Effector memory CD4-positive, alpha-beta T cell (primary cell): ENCODE measurements around the gene MACROH2A2.
"Not testable (repeated sequence)": the region's sequence is repeated elsewhere in the genome, so short reads cannot be mapped to it uniquely, and the experiment has no call there.

Experiments used
- DNase-seq, 3 donors: peaks; one replicate each; pipeline ENCODE4 v3.0.0-alpha.2; 2020
- H3K27ac ChIP-seq: 2 replicates; pipeline ENCODE4 v1.7.0; 2013; ENCODE audit warnings: mild to moderate bottlenecking, low read length, moderate library complexity; ENCODE audit not compliant: insufficient read depth, poor library complexity, severe bottlenecking
- H3K27me3 ChIP-seq: replicated peaks from 2 replicates; pipeline ENCODE4 v1.7.0; 2013; ENCODE audit warnings: mild to moderate bottlenecking, low read length; ENCODE audit not compliant: insufficient read depth, control insufficient read depth, poor library complexity, severe bottlenecking
- H3K36me3 ChIP-seq: 2 replicates; pipeline ENCODE4 v1.7.0; 2013; ENCODE audit warnings: mild to moderate bottlenecking, low read length, moderate library complexity; ENCODE audit not compliant: control insufficient read depth, insufficient read depth
- H3K4me1 ChIP-seq: 2 replicates; pipeline ENCODE4 v1.7.0; 2013; ENCODE audit warnings: low read length, mild to moderate bottlenecking; ENCODE audit not compliant: control insufficient read depth, insufficient read depth, poor library complexity, severe bottlenecking
- H3K4me3 ChIP-seq: 2 replicates; pipeline ENCODE4 v1.7.0; 2013; ENCODE audit warnings: low read length, low read depth, mild to moderate bottlenecking; ENCODE audit not compliant: insufficient read depth, poor library complexity, severe bottlenecking
- H3K9me3 ChIP-seq: 2 replicates; pipeline ENCODE4 v1.7.0; 2013; ENCODE audit warnings: mild to moderate bottlenecking, low read length, moderate library complexity; ENCODE audit not compliant: control insufficient read depth

The MACROH2A2 gene

GRCh38 chr10:70146489-70147258, 94.0 kb downstream of the MACROH2A2 start, which contains the start of gene TYSND1:
TSS of gene TYSND1 (minus strand) at chr10:70146700. CDS start at chr10:70146586, 114 bp downstream.
- no peaks in the 10 kb centered on the region for H3K9me3 ChIP-seq
- H3K27ac ChIP-seq = peak within 1 kb of the TSS; percentile 87
- peaks cover 15% of the 10 kb centered on the region for H3K4me1 ChIP-seq
- H3K27me3 ChIP-seq = no peaks in the 10 kb centered on the region
- H3K36me3 ChIP-seq = peaks cover 11% of the 10 kb centered on the region
- peak within 1 kb of the TSS; percentile 82 for H3K4me3 ChIP-seq
- peak; percentile 82 to 90 (median 87) for DNase-seq

- Histone ChIP-seq H3K27me3 (no peaks in the 10 kb centered on the region), H3K9me3 (no peaks in the 10 kb centered on the region), H3K4me1 (peaks cover 15% of the 10 kb centered on the region), H3K36me3 (peaks cover 11% of the 10 kb centered on the region), H3K27ac (peak overlapping the region; percentile 87), H3K4me3 (peak overlapping the region; percentile 82)
- no peak for DNase-seq
Observed at GRCh38 chr10:70147259-70147625, 94.6 kb downstream of the MACROH2A2 start.

DNA sequence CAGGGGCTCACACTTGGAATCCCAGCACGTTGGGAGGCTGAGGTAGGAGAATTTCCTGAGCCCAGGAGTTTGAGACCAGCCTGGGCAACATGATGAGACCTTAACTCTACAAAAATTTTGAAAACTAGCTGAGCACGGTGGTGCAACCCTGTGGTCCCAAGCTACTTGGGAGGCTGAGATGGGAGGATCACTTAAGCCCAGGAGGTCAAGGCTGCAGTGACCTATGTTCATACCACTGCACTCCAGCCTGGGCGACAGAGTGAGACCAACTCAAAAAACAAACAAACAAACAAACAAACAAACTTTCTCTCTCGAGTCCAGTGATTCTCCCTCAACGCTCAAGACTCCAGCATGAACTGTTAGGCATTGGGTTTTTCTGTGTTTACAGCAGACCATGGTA, 95.9 kb downstream of the MACROH2A2 start:
- H3K9me3 ChIP-seq = no peaks in the 10 kb centered on the region
- H3K4me1 ChIP-seq = peaks cover 15% of the 10 kb centered on the region
- no peak for DNase-seq
- no peak overlapping the region for H3K27ac ChIP-seq
- no peak overlapping the region for H3K4me3 ChIP-seq
- peaks cover 23% of the 10 kb centered on the region for H3K36me3 ChIP-seq
- H3K27me3 ChIP-seq = no peaks in the 10 kb centered on the region

GRCh38 chr10:70155255-70155838, 102.7 kb downstream of the MACROH2A2 start:
- Histone ChIP-seq H3K9me3 (no peaks in the 10 kb centered on the region), H3K36me3 (peaks cover 69% of the 10 kb centered on the region), H3K4me1 (no peaks in the 10 kb centered on the region), H3K4me3 (no peak overlapping the region), H3K27me3 (no peaks in the 10 kb centered on the region), H3K27ac (no peak overlapping the region)
- no peak for DNase-seq

DNA sequence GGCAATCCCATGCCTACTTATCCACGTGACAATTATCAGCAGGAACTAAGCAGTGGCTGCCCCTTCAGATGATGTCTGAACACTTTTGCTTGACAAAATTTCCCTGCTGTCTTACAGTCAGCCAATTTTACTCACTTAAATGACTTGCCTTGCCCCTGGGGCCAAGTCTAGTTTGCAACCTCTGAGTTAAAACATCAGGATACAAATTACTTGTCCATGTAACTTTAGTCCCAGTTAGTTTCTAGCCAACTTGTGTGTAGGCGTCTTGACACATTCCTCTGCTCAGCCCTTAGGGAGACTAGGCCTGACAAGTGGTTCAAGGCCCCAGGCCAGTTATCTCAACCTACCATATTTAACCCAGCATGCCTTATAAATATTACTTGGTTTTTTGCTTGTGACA, 105.5 kb downstream of the MACROH2A2 start:
- Histone ChIP-seq H3K4me3 (no peak overlapping the region), H3K27me3 (no peaks in the 10 kb centered on the region), H3K4me1 (peaks cover 6% of the 10 kb centered on the region), H3K9me3 (no peaks in the 10 kb centered on the region), H3K36me3 (peaks cover 67% of the 10 kb centered on the region), H3K27ac (no peak overlapping the region)
- DNase-seq = no peak

DNA sequence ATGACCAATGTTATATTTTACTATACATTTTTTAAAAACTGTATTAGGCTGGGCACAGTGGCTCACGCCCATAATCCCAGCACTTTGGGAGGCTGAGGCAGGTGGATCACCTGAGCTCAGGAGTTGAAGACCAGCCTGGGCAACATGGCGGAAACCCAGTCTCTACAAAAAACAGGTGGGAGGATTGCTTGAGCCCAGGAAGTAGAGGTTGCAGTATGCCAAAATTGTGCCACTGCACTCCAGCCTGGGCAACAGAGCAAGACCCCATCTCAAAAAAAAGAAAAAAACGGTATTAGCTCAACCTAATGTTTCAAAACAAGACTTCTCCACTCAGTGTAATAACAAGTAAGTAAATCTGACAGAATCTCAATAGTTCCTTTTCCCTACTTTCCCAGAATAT, 106.7 kb downstream of the MACROH2A2 start:
- H3K4me1 ChIP-seq = peaks cover 18% of the 10 kb centered on the region
- H3K9me3 ChIP-seq, H3K27me3 ChIP-seq, H3K4me3 ChIP-seq, DNase-seq, H3K27ac ChIP-seq: not testable (repeated sequence)
- peaks cover 58% of the 10 kb centered on the region for H3K36me3 ChIP-seq

GRCh38 chr10:70160798-70161197, 108.2 kb downstream of the MACROH2A2 start:
- H3K36me3 ChIP-seq = peaks cover 51% of the 10 kb centered on the region
- DNase-seq = no peak
- H3K27ac ChIP-seq = no peak overlapping the region
- H3K4me3 ChIP-seq = no peak overlapping the region
- peaks cover 21% of the 10 kb centered on the region for H3K4me1 ChIP-seq
- no peaks in the 10 kb centered on the region for H3K9me3 ChIP-seq
- H3K27me3 ChIP-seq = no peaks in the 10 kb centered on the region
